HepG2 (cell line): Measurements from ENCODE around the gene UGGT1. TPM values are rescaled to one million over a fixed set of nuclear protein-coding genes. Genes with fewer than 3 reads are reported as not detected.

Experiments
- AKNA ChIP-seq: sonication (generic); formaldehyde crosslinking; IDR thresholded peaks from 2 replicates; pipeline ENCODE4 v1.4.0; 2020; ENCODE audit warnings: missing genetic modification reagents, borderline replicate concordance
- DBP ChIP-seq: sonication (generic); formaldehyde crosslinking; IDR thresholded peaks from 2 replicates; pipeline ENCODE4 v1.4.0; 2020; ENCODE audit warnings: missing genetic modification reagents; ENCODE audit errors: not compliant biosample characterization
- ELF4 ChIP-seq: sonication (generic); formaldehyde crosslinking; IDR thresholded peaks from 2 replicates; pipeline ENCODE4 v1.5.0; 2020; ENCODE audit warnings: missing genetic modification reagents, mild to moderate bottlenecking, moderate library complexity, borderline replicate concordance
- GFI1 ChIP-seq: sonication (generic); formaldehyde crosslinking; IDR thresholded peaks from 2 replicates; pipeline ENCODE4 v1.5.0; 2020; ENCODE audit warnings: missing genetic modification reagents, mild to moderate bottlenecking, borderline replicate concordance
- HOXA3 ChIP-seq: sonication (generic); formaldehyde crosslinking; IDR thresholded peaks from 2 replicates; pipeline ENCODE4 v1.5.0; 2020; ENCODE audit warnings: missing genetic modification reagents
- MAFK ChIP-seq, 2 experiments: IDR thresholded peaks in 1 of 2; conservative IDR thresholded peaks in 1 of 2; 2 replicates each; pipeline ENCODE4 v1.6.1; 2011; ENCODE audit warnings: improper control_type of control experiment in 2 of 2, low read length in 2 of 2
- NCOR1 ChIP-seq: fragments of 200-600 bp; sonication (generic); IDR thresholded peaks from 2 replicates; pipeline ENCODE4 v1.7.0; 2017; ENCODE audit warnings: antibody characterized with exemption, low read length, borderline replicate concordance
- NR2C2 ChIP-seq: sonication (generic); formaldehyde crosslinking; IDR thresholded peaks from 2 replicates; pipeline ENCODE4 v1.4.0; 2020; ENCODE audit warnings: missing genetic modification reagents, mild to moderate bottlenecking, moderate library complexity, borderline replicate concordance
- POGZ ChIP-seq: sonication (generic); formaldehyde crosslinking; IDR thresholded peaks from 2 replicates; pipeline ENCODE4 v1.4.0; 2020; ENCODE audit warnings: mild to moderate bottlenecking, missing genetic modification reagents
- SKIL ChIP-seq: sonication (generic); formaldehyde crosslinking; IDR thresholded peaks from 2 replicates; pipeline ENCODE4 v1.8.0; 2022; ENCODE audit warnings: missing genetic modification reagents, mild to moderate bottlenecking, moderate library complexity, borderline replicate concordance
- ZBED4 ChIP-seq: sonication (generic); formaldehyde crosslinking; IDR thresholded peaks from 2 replicates; pipeline ENCODE4 v1.4.0; 2020; ENCODE audit warnings: missing genetic modification reagents, borderline replicate concordance
- ZNF138 ChIP-seq: sonication (generic); formaldehyde crosslinking; IDR thresholded peaks from 2 replicates; pipeline ENCODE4 v1.5.0; 2020; ENCODE audit warnings: mild to moderate bottlenecking, low read depth, missing genetic modification reagents
- ZNF331 ChIP-seq: sonication (generic); formaldehyde crosslinking; IDR thresholded peaks from 2 replicates; pipeline ENCODE4 v1.4.0; 2020; ENCODE audit warnings: missing genetic modification reagents
- ZNF558 ChIP-seq: sonication (generic); formaldehyde crosslinking; IDR thresholded peaks from 2 replicates; pipeline ENCODE4 v1.9.0; 2022; ENCODE audit warnings: mild to moderate bottlenecking, missing genetic modification reagents, borderline replicate concordance
- ZNF672 ChIP-seq: sonication (generic); formaldehyde crosslinking; IDR thresholded peaks from 2 replicates; pipeline ENCODE4 v1.8.1; 2022; ENCODE audit warnings: missing genetic modification reagents
- ZNF768 ChIP-seq: sonication (generic); formaldehyde crosslinking; IDR thresholded peaks from 2 replicates; pipeline ENCODE4 v1.4.0; 2020; ENCODE audit warnings: missing genetic modification reagents
- polyA plus RNA-seq, 8 experiments: library from polyadenylated mRNA; depleted of rRNA in 3 of 8; stranded (reverse) in 7 of 8; unstranded in 1 of 8; fragments of >200 nt; fragmentation: Illumina TruSeq in 4 of 8; extraction: Trizol in 4 of 8; gene quantifications; 2 replicates each; pipeline versions ENCODE4 v1.2.1 to v1.2.3, GENCODE V29; 2011 to 2016; ENCODE audit warnings: low read depth in 4 of 8, missing spikeins in 1 of 8, mixed read lengths in 1 of 8; ENCODE audit not compliant: insufficient read depth in 1 of 8
- total RNA-seq, 5 experiments: library from RNA; depleted of rRNA; stranded (reverse); fragments of >200 nt; fragmentation: Illumina TruSeq; extraction: Trizol; gene quantifications; 2 replicates each; pipeline ENCODE4 v1.2.3, GENCODE V29; 2016; ENCODE audit warnings: low read depth in 1 of 5

UGGT1 gene
- total and polyA plus RNA-seq, 2 of the 13 experiments (the other 11 are each of a cell fraction or from before 2014, with no cell fraction given): 35.8 to 83.2 TPM

- TF ChIP-seq AKNA (CRISPR knock-in tag) (no peak), HOXA3 (CRISPR knock-in tag) (peak; percentile 94), MAFK (conservative IDR thresholded peaks at IDR 0.05 in 1 of 2, IDR thresholded peaks at IDR 0.05 in 1 of 2; ENCODE audit: low read length in 2 of 2) (no peak), GFI1 (CRISPR knock-in tag) (peak; percentile 81; the same call in 1 of the 2 replicates), NR2C2 (CRISPR knock-in tag) (peak; percentile 88), ZNF768 (peak; percentile 87; the same call in 1 of the 2 replicates), ZNF138 (CRISPR knock-in tag) (no peak), SKIL (CRISPR knock-in tag) (peak; percentile 97), ZNF558 (no peak; the same call in 1 of the 2 replicates), ELF4 (CRISPR knock-in tag) (peak; percentile 79; the same call in 1 of the 2 replicates), ZNF672 (no peak), DBP (CRISPR knock-in tag) (no peak), POGZ (CRISPR knock-in tag) (peak; percentile 88; the same call in 1 of the 2 replicates), ZNF331 (CRISPR knock-in tag) (peak; percentile 98), ZBED4 (CRISPR knock-in tag) (peak; percentile 76), NCOR1 (peak; percentile 98)
These were observed 79.1 kb downstream of the UGGT1 start (continued) for GRCh38 chr2:128169933-128170709.
